Urothelium cell line (cell line): Measurements from ENCODE around the gene SLC25A34.

Source experiments
- DNase-seq: peaks from one replicate; pipeline ENCODE4 v3.0.0; 2011; ENCODE audit warnings: low spot score, mixed read lengths
- FAIRE-seq: peaks from 2 replicates; lab custom pipeline; 2011; peaks lifted over from hg19 to GRCh38; lab: Jason Lieb, UNC

Gene SLC25A34

DNA sequence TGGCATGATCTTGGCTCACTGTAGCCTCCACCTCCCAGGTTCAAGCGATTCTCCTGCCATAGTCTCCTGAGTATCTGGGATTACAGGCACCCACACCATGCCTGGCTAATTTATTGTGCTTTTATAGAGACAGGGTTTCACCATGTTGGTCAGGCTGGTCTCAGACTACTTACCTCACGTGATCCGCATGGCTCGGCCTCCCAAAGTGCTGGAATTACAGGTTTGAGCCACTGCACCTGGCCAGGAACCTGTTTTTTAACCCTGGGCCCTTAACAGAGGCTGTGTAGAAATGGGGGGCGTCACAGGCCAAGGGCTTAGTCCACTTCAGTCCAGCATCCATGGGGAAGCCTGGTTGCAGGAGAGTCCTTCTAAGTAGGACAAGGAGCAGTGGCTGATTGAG, 31.9 kb downstream of the SLC25A34 start:
- no peak for FAIRE-seq
- no peak for DNase-seq

DNA sequence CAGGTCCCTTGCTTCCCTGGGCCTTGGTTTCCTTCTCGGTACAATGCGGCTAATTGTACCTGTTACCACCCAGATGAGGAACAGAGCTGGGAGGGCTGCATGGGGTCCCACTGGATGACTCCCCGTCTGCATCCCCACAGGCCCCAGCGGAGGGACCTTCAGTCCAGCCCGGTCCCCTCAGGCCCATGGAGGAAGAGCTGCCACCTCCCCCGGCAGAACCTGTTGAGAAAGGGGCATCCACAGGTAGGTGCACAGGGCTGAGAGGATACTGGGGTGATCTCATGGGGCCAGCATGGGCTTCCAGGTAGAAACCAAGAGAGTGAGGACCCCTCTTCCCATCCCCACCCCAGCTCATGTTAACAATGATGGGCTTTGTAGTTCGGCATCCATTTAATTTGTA, 32.3 kb downstream of the SLC25A34 start:
- FAIRE-seq = no peak
- no peak for DNase-seq

DNA sequence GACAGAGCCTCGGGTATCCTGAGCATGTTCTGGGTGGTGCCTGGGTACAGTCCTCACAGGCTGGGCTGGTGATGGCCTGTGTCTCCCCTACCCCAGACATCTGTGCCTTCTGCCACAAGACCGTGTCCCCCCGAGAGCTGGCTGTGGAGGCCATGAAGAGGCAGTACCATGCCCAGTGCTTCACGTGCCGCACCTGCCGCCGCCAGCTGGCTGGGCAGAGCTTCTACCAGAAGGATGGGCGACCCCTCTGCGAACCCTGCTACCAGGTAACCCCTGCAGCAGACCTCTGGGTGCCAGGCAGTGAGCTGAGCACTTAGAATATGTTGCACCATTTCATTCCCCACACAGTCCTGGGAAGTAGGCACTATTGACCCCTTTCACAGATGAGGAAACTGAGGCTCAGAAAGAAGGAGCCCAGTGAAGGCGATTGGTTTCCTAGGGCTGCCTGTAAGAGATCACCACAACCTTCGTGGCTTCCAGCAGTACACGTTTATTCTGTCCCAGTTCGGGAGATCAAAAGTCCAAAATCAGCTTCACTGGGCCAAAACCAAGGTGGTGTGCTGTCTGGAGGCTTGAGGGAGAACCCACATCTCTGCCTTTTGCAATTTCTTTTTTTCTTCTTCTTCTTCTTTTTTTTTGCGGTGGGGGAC, 34.4 kb downstream of the SLC25A34 start:
- no peak for FAIRE-seq
- DNase-seq = no peak

DNA sequence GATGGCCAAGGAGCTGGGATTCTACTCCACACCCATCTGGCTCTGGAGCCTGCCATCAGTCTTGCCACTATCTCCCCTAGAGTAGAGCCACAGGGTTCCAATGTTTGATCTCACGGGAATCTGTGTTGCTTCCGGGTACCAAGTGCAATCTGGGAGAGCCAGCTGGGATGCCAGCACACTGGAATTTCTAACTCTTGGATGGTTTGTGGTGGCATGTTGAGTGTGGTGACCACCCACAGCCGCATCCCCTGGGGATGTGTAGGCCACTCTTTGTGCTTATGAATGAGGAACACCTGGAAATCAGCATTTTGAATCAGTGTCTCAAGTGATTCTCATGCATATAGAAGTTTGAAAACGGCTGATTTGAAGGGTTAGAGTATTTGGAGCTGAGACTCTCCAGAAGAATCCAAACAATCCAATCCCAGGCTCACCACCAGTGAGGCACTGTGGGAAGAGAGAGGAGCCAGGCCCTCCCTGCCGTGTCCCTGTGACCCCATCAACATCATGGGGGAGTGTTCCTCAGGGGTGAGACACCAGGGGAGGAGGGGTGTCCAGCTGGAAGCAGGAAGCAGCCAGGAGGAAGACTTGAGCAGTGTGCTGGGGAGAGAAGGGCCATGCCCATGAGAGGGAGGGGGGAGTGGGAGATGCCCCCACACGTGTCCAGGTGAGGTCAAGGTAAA, 35.9 kb downstream of the SLC25A34 start:
- FAIRE-seq (no peak), DNase-seq (no peak)

DNA sequence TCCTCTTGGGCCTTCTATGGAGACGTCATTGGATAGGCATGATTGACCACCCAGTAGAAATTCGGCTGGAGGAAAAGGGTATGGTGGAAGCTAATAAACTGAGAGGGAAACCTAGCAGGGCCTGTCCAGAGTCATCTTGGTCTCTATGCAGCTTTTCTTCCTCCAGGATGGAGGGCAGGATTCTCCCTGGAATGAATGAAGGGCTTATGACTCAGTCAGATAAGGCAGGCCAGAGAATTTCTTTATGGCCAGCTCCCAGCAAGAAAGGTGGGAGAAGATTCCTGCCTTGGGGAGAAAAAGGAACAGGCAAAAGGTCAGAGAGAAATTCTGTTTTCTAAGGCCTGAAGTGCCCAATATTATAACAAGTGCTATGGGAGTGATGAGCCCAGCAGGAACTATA, 39.6 kb downstream of the SLC25A34 start:
- no peak for FAIRE-seq
- no peak for DNase-seq

DNA sequence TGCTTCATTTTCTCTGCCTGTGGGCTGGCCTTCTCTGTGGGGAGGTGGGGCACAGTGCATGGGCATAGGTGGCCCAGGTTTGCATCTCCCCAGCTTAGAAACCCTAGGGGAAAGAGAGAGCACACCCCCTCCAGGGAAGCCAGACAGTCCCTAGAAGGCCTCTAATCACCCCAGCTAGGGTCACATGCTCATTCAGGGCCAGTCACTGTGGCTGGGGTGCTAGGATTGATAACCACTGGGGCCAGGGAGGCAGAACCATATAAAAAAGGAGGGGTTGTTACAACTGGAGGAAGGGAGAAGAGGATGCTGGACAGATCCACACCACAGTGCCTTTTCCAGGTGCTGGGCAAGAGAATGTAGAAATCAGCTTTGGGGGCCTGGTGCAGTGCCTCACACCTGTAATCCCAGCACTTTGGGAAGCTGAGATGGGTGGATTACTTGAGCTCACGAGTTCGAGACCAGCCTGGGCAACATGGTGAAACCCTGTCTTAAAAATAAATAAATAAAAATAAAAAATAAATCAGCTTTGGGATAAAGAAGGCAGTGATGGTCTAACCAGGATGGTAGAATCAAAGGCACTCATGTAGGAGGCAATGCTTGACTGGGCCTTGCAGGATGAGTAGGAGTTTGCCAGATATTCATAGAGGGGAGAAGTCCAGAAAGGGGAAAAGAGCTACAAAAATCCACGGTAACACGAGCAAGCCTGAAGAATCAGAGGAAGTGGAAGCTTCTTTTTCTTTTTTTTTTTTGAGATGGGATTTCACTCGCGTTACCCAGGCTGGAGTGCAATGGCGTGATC, 42.0 kb downstream of the SLC25A34 start:
- no peak for DNase-seq
- FAIRE-seq = no peak

DNA sequence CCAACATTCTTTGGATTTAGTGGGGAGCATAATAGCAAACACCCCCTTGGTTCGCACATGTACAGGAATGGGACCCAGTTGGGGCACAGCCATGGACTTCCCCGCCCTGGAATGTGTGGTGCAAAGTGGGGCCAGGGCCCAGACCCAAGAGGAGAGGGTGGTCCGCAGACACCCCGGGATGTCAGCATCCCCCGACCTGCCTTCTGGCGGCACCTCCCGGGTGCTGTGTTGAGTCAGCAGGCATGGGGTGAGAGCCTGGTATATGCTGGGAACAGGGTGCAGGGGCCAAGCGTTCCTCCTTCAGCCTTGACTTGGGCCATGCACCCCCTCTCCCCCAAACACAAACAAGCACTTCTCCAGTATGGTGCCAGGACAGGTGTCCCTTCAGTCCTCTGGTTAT, 49.6 kb downstream of the SLC25A34 start:
- DNase-seq (no peak), FAIRE-seq (no peak)

DNA sequence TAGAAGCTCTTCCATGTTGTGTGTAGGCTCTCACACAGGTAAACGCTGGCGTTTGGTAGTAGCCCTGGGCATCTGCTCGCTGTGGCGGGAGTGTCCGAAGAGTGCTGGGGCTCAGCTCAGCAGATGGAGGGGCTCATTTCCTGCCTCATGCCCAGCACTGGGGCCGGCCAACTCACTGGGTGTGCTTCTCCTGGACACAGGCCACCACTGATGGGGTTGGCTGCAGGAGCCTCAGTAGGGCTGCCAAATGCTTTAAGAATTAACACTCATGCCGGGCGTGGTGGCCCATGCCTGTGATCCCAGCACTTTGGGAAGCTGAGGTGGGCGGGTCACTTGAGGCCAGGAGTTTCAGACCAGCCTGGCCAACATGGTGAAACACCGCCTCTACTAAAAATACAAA, 50.5 kb downstream of the SLC25A34 start:
- no peak for DNase-seq
- FAIRE-seq = no peak

DNA sequence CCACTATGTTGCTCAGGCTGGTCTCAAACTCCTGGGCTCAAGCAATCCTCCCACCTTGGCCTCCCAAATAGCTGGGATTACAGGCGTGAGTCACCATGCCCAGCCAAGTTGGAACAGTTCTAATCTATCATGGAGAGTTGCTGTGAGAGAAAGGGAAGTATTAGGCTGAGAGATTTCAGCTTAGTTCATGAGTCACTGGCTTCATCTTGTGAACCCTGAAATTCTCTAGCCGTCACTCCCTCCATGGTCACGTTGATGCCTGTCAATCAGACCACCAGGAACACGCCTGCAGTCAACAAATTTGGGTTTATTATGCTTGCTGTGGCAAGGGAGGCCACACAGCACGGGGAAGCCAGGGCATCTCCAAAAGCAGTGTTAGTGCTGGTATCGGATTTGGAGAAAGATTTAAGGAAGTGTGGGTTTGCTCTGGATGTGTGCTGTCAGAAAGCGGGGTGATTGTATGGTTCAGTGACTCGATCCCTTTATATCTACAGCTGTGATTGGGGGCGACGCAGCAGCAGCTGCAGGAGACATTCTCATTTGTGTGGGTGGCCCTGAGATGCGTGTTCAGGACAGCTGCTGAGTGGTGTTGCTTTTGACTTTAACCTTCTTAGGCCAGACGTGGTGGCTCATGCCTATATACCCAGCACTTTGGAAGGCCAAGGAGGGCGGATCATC, 52.7 kb downstream of the SLC25A34 start:
- FAIRE-seq = peak; percentile 53
- peak; percentile 44 for DNase-seq
